ENCODE results near the gene NPPC. TPM values are rescaled to one million over a fixed set of nuclear protein-coding genes. Genes with fewer than 3 reads are reported as not detected.

NPPC gene
- total RNA-seq, 4 donors from 2014 or later, result not detected

DNA sequence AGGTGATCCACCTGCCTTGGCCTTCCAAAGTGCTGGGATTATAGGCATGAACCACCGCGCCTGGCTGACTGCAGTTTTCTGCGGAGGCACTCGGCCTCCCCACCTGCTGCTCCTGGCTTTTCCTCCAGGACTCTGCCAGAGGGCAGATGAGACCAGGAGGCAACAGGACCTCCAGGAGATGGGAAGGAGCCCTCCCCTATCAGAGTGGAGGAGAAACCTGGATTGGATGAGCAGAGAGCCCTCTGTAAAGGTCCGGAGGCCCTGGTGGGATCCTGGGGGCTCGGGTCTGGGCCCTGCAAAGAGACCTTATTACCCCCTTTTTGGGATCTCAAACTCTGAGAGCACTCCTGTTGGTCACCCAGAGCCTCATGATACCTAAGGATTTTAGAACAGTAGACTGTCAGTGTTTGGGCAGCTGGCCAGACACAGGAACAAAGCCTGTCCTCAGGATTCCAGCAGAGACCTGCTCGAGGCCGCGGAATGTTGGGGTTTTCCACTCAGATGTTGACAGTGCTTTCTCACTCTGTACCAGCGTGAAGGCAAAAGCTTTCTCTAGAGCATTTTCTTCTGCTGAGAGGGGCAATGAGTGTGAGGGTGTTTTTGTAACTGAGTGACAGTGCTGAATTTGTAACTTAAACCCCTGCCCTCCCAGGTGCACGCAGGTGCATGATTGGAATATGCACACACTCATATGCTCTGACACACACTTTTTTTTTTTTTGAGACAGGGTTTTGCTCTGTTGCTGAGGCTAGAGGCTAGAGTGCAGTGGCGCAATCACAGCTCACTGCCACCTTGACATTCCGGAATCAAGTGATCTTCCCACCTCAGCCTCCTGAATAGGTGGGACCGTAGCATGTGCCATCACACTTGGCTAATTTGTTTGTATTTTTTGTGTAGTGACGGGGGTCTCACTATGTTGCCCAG lies 48.4 kb downstream of the NPPC start:
- no peak overlapping the region for H3K4me3 ChIP-seq
- no peaks in the 10 kb centered on the region for H3K36me3 ChIP-seq
- H3K27me3 ChIP-seq, result peaks cover 29% of the 10 kb centered on the region
- no peak for DNase-seq (ENCODE audit: low spot score in 2 of 2)
- WGBS, result 68% methylated on average over 14 of the region's 15 CpGs
- TF ChIP-seq POLR2A (IDR thresholded peaks at IDR 0.05) (no peak), POLR2AphosphoS5 (IDR thresholded peaks at IDR 0.05) (no peak), EP300 (IDR thresholded peaks at IDR 0.05) (no peak)
- TF ChIP-seq, protein P1, sequence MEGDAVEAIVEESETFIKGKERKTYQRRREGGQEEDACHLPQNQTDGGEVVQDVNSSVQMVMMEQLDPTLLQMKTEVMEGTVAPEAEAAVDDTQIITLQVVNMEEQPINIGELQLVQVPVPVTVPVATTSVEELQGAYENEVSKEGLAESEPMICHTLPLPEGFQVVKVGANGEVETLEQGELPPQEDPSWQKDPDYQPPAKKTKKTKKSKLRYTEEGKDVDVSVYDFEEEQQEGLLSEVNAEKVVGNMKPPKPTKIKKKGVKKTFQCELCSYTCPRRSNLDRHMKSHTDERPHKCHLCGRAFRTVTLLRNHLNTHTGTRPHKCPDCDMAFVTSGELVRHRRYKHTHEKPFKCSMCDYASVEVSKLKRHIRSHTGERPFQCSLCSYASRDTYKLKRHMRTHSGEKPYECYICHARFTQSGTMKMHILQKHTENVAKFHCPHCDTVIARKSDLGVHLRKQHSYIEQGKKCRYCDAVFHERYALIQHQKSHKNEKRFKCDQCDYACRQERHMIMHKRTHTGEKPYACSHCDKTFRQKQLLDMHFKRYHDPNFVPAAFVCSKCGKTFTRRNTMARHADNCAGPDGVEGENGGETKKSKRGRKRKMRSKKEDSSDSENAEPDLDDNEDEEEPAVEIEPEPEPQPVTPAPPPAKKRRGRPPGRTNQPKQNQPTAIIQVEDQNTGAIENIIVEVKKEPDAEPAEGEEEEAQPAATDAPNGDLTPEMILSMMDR (IDR thresholded peaks at IDR 0.05), result no peak
- H3K27ac ChIP-seq, result peak overlapping the region; percentile 25
- no peaks in the 10 kb centered on the region for H3K9me3 ChIP-seq
- no peaks in the 10 kb centered on the region for H3K4me1 ChIP-seq

DNA sequence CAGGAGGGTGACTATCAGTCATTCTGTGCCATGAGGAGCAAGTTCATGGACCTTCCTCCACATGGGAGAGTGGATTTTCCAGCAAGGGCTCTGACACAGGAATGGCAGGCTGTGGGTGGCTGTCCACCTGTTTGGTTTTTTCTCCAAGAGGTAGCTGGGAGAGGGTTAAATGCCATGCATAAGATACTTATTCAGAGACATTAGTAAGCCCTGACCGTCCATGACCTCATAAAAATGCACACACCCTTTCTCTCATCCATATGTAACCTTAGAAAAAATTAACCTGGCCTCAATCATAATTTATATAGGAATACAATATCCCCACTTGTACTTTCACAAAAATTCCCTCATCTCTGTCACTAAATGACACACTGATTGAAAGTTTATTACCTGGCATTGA lies 51.3 kb downstream of the NPPC start:
- Histone ChIP-seq H3K27ac (no peak overlapping the region), H3K4me1 (no peaks in the 10 kb centered on the region), H3K36me3 (no peaks in the 10 kb centered on the region), H3K9me3 (no peaks in the 10 kb centered on the region), H3K27me3 (peaks cover 17% of the 10 kb centered on the region), H3K4me3 (no peak overlapping the region)
- TF ChIP-seq EP300 (IDR thresholded peaks at IDR 0.05), result no peak
- TF ChIP-seq POLR2A (IDR thresholded peaks at IDR 0.05), result no peak
- TF ChIP-seq, protein P1 (IDR thresholded peaks at IDR 0.05), result no peak
- TF ChIP-seq POLR2AphosphoS5 (IDR thresholded peaks at IDR 0.05), result no peak
- 75% methylated on average over 1 of the region's 1 CpG for WGBS
- no peak for DNase-seq (ENCODE audit: low spot score in 2 of 2)

Other genes with a start within 250 kb of the NPPC start
- 1,000 to 10,000 TPM in 3 of 4 donors, 100 to 1,000 TPM in 1; 781 to 1,090 (median 1,063) TPM for gene PTMA, start 217.9 kb downstream of the NPPC start, total RNA-seq
- gene PDE6D, start 145.1 kb downstream of the NPPC start, total RNA-seq, result 10 to 100 TPM; 14.6 to 23.7 (median 22.2) TPM
- 10 to 100 TPM; 15.4 to 79.9 (median 33.6) TPM for gene COPS7B, start 140.0 kb downstream of the NPPC start, total RNA-seq
- gene DIS3L2, start 35.3 kb upstream of the NPPC start, total RNA-seq, result 100 to 1,000 TPM in 1 of 4 donors, 10 to 100 TPM in 3; 40.6 to 105 (median 43.9) TPM